Stimulated activated naive CD8-positive, alpha-beta T cell treated with anti-CD3 and anti-CD28 coated beads, Interleukin-15, amount 100 ng/mL, for 72 hours (primary cell): ENCODE measurements around the gene TLE1.

Source experiments
- ATAC-seq: fragments of 150-1000 bp; cut with Tn5 transposase; 2 replicates; pipeline ENCODE4 v1.10.0; 2021; ENCODE audit warnings: mild to moderate bottlenecking, moderate library complexity
- DNase-seq, 2 donors: peaks; one replicate each; pipeline ENCODE4 v3.0.0; 2021 to 2022
- H3K27ac Mint-ChIP-seq, 2 donors: one replicate each; pipeline ENCODE4 v1.8.0; 2022; ENCODE audit warnings: mild to moderate bottlenecking in 2 of 2, mixed read lengths in 2 of 2, moderate library complexity in 2 of 2
- H3K27me3 Mint-ChIP-seq: one replicate; pipeline ENCODE4 v1.8.0; 2022; ENCODE audit warnings: mixed read lengths
- H3K4me1 Mint-ChIP-seq: one replicate; pipeline ENCODE4 v1.8.0; 2022; ENCODE audit warnings: mild to moderate bottlenecking, mixed read lengths
- H3K4me3 Mint-ChIP-seq, 2 donors: one replicate each; pipeline ENCODE4 v1.8.0; 2022; ENCODE audit warnings: mild to moderate bottlenecking in 2 of 2, mixed read lengths in 2 of 2, moderate library complexity in 1 of 2
- H3K9me3 Mint-ChIP-seq, 2 donors: one replicate each; pipeline ENCODE4 v1.8.0; 2022; ENCODE audit warnings: mixed read lengths in 2 of 2

Gene TLE1

DNA sequence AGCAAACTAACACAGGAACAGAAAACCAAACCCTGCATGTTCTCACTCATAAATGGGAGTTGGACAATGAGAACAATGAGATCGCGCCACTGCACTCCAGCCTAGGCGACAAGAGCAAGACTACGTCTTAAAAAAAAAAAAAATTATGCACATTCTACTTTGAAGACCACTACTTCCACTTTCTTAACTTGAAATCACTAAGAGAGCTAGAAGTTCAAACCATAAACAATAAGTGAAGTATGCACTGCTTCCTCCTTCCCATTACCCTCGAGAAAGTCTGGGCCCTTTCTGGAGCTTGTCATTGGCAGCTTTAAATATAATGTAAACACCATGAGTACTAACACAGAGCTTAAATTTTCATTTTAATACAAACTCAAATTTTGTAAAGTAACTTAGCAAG is 94.9 kb downstream of the TLE1 start:
- H3K9me3 Mint-ChIP-seq: peaks cover 0 to 15% of the 10 kb centered on the region in 2 donors
- H3K4me1 Mint-ChIP-seq: peaks cover 18% of the 10 kb centered on the region
- no peak overlapping the region for H3K27ac Mint-ChIP-seq
- no peak overlapping the region for H3K4me3 Mint-ChIP-seq
- peaks cover 67% of the 10 kb centered on the region for H3K27me3 Mint-ChIP-seq
- ATAC-seq: no peak
- no peak for DNase-seq

DNA sequence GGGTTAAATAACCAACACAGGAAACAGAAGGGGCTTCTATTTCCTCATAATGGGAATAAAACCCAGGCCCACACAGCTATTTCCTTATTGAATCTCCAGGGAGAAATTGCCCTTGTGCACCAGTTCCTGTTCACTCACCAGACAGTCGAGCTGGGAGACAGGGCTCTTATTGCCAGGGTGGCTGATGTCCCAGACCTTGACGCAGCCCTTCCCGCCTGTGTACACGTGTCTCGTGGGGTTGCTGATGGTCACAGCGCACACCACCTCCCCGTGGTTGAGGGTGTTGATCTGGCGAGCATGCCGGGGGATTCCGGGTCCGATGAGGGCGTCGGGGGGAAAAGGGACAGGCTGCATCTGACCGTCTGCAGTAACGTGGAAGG is 96.5 kb downstream of the TLE1 start:
- Mint-ChIP-seq H3K4me3 (no peak overlapping the region), H3K27ac (no peak overlapping the region), H3K9me3 (peaks cover 0 to 15% of the 10 kb centered on the region in 2 donors), H3K27me3 (peaks cover 62% of the 10 kb centered on the region), H3K4me1 (peaks cover 22% of the 10 kb centered on the region)
- DNase-seq: no peak
- no peak for ATAC-seq

DNA sequence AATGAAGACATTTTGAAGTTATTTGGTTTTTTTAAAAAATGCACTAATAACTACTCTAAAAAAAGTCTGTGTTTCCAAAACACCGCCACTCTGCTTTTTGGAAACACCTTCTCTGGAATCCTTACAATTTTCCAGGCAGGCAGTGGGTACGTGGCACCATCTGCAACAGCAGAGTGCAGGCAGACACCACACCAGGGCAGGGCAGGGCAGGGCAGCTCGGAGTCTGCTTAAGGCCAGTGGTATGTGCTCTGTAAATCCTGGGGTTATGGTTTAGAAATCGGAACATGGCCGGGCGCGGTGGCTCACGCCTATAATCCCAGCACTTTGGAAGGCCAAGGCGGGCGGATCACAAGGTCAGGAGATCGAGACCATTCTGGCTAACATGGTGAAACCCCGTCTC is 97.6 kb downstream of the TLE1 start:
- Mint-ChIP-seq H3K27ac (no peak overlapping the region), H3K9me3 (peaks cover 0 to 15% of the 10 kb centered on the region in 2 donors), H3K4me3 (no peak overlapping the region), H3K27me3 (peaks cover 51% of the 10 kb centered on the region), H3K4me1 (peaks cover 14% of the 10 kb centered on the region)
- no peak for DNase-seq
- ATAC-seq: no peak

DNA sequence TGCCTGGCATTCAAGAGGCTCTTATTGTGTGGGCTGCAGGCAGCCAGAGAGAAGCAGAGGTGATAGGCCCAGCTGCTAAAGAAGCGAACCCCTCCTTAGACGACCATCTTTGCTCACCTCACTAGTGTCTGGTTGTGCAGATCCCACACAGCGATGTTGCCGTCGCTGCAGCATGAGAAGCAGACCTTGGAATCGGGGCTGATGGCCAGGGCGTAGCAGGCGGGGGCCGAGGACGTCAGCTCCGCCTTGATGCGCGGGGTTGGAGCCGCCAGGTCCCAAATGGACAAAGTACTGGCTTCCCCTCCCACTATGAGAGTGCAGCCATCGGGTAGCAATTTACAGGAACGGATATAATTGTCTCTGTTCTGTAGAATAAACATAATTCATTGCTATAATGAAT is 98.7 kb downstream of the TLE1 start:
- DNase-seq: no peak
- no peak overlapping the region for H3K27ac Mint-ChIP-seq

DNA sequence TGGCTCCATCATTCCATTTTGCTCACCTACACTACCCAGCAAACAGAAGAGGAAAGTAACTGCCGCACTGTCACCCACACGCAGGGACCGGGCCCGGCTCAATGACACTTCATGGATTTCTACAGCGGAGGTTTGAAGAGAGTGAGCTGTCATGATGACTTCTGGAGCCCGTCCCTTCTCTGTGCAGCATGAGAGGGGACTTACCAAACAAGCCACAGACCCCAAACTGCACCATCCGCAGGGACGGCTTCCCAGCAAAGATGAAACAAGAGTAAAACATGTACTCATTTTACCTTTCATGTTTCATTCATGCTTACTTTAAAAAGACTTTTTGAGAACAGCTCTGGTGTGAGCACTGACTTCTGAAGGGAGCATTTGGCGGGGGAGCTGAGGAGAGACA is 99.5 kb downstream of the TLE1 start:
- Mint-ChIP-seq H3K4me3 (no peak overlapping the region), H3K27ac (no peak overlapping the region), H3K9me3 (peaks cover 0 to 11% of the 10 kb centered on the region in 2 donors), H3K27me3 (peaks cover 36% of the 10 kb centered on the region), H3K4me1 (peaks cover 11% of the 10 kb centered on the region)
- ATAC-seq (peak; percentile 96), DNase-seq (peak in 1 of 2 donors; percentile 58)

More for the DNA sequence above, 98.7 kb downstream of the TLE1 start:
- ATAC-seq: no peak
- H3K4me1 Mint-ChIP-seq: peaks cover 11% of the 10 kb centered on the region
- H3K4me3 Mint-ChIP-seq: no peak overlapping the region
- H3K27me3 Mint-ChIP-seq: peaks cover 41% of the 10 kb centered on the region
- H3K9me3 Mint-ChIP-seq: peaks cover 0 to 15% of the 10 kb centered on the region in 2 donors

DNA sequence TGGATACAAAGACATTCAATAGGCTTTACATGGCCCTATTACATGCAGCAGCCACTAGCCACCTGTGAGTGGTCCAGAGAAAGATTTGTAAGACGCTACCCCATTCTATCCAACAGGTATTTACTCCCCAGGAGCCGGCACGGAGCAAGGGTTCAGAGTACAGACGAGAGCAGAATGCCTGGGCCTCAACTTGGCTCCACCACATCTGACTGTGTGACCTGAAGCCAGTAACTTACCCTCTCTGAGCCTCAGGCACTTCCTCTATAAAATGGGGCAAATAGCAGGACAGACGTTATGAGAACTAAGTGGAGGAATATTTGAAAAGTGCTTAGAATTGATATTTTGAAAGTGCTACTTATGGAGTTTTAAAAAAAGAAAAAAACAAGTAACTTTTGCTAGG is 100.0 kb downstream of the TLE1 start:
- Mint-ChIP-seq H3K4me1 (peaks cover 11% of the 10 kb centered on the region), H3K27me3 (peaks cover 31% of the 10 kb centered on the region), H3K27ac (no peak overlapping the region), H3K4me3 (no peak overlapping the region), H3K9me3 (peaks cover 0 to 7% of the 10 kb centered on the region in 2 donors)
- no peak for DNase-seq
- ATAC-seq: no peak

DNA sequence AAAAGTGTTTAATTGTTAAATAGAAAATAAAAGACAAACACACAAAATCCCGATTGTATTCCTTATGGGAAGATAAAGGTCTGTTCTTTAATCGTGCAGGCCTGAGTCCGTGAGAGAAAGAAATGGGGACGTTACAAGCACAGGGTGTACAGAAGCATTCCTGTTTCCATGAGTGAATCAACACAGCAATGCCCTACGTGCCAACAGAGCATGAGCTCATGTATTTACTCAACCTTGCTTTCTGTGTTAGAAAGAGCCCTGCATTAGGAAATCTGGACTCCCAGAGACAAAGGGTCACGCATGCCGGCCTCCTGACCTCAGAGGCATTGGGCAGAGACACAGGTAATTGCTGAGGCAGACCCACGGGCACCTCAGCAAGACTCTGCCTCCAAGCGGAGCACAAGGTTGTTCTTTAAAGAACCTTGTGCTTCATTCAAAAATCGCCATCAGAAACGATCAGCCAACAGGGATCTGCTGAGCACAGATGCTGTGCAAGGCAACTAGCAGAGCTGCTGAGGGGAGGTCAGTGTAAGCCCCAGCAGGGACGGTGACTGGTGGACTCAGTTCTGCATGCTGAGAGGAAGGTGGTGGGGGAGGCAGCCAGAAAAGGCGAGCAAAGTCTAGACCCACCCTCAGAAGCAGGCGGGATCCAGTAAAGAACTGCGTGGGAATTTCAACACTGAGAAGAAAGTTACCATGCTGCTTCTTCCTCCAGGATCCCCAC is 101.0 kb downstream of the TLE1 start:
- H3K27me3 Mint-ChIP-seq: peaks cover 21% of the 10 kb centered on the region

DNA sequence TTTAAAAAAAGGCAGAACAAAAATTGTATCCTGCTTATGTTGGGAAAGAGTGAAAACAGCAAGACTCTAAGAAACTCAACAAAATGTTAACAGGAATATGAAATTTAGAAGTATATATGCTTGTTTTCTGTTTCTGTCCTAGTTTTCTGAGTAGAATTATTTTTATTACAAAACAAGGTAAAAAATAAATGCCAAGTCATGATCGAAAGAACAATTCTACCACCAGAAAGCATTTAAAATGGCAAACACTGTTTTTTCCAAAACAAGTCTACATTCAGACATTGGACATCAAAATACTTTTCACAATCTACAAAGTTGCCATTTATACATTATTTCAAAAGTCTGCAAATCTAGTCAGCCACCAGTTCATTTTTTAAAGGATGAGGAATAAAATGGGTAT is 102.6 kb downstream of the TLE1 start:
- ATAC-seq: no peak
- Mint-ChIP-seq H3K27ac (no peak overlapping the region), H3K4me3 (no peak overlapping the region), H3K9me3 (no peaks in the 10 kb centered on the region), H3K27me3 (peaks cover 14% of the 10 kb centered on the region), H3K4me1 (peaks cover 11% of the 10 kb centered on the region)
- no peak for DNase-seq

More for the DNA sequence above, 101.0 kb downstream of the TLE1 start:
- no peak overlapping the region for H3K27ac Mint-ChIP-seq
- ATAC-seq: no peak
- no peak overlapping the region for H3K4me3 Mint-ChIP-seq
- H3K4me1 Mint-ChIP-seq: peaks cover 11% of the 10 kb centered on the region
- DNase-seq: no peak
- no peaks in the 10 kb centered on the region for H3K9me3 Mint-ChIP-seq

DNA sequence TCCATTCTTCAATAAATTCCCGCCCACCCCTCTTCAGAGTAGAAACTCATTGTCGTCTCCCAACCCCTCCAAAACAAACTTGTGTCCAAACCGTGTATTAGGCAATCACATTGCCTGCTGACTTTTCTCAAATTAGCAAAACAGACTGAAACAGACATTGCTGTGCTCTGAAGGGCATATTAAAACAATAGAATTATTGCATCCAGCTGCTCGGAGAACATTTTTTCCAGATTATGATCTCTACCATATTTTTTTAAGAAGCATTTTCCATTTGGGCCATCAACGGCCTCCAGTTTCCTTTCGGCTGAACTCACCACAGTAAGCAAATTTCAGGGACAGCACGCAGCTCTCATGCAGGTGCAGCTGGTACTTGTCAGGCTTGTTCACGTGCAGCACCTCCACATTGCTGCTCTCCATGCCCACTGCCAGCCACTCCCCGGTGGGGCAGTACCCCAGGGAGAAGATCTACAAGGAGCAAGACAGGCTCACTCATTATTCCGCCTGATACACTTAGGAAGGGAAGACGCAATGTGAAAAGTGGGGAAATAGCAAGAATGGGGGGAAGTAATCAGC is 104.1 kb downstream of the TLE1 start:
- ATAC-seq (no peak), DNase-seq (no peak)
- Mint-ChIP-seq H3K9me3 (no peaks in the 10 kb centered on the region), H3K4me1 (peaks cover 11% of the 10 kb centered on the region), H3K27me3 (peaks cover 14% of the 10 kb centered on the region), H3K4me3 (no peak overlapping the region), H3K27ac (no peak overlapping the region)

DNA sequence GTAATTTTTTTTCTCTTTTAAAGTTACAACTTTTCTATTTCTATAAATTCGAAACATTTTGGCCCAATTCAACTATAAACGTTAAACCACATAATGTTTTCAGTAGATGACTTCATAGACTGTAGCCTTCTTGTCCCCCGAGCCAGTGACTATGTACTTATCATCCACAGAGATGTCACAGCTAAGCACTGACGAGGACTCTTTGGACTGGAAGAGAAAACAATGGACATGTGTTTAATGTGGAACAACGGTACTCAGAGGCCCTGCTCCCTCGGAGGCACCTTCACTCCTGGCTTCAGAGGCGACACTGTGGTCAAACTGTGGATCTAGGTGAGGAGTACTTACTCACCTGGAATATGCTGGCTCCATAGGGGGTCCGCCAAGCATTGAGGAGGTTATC is 105.2 kb downstream of the TLE1 start:
- H3K4me3 Mint-ChIP-seq: no peak overlapping the region
- no peak for ATAC-seq

DNA sequence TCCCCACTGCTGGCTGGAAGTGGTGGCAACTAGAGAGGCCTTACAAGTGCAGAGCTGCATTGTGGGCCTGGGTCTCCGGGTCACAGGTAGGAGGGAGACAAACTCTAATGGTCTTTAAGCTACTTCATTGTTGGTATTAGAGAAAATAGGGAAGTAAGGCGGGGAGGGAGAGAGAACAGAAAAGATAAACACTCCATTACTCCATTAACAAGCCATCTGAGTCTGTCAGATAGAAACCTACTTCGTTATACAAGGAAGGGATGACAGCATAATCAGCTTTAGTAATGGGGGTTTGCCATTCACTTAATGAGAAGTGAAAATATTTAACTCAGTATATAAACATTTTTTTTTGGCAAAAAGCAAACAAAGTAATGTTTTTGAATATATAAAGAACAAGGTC is 107.4 kb downstream of the TLE1 start:
- no peak overlapping the region for H3K4me3 Mint-ChIP-seq
- H3K27ac Mint-ChIP-seq: no peak overlapping the region
- ATAC-seq (no peak), DNase-seq (no peak)
- no peaks in the 10 kb centered on the region for H3K27me3 Mint-ChIP-seq
- H3K4me1 Mint-ChIP-seq: no peaks in the 10 kb centered on the region
- H3K9me3 Mint-ChIP-seq: no peaks in the 10 kb centered on the region

More for the DNA sequence above, 105.2 kb downstream of the TLE1 start:
- no peaks in the 10 kb centered on the region for H3K9me3 Mint-ChIP-seq
- no peak for DNase-seq
- H3K27me3 Mint-ChIP-seq: peaks cover 4% of the 10 kb centered on the region
- H3K4me1 Mint-ChIP-seq: peaks cover under 1% of the 10 kb centered on the region
- H3K27ac Mint-ChIP-seq: no peak overlapping the region

DNA sequence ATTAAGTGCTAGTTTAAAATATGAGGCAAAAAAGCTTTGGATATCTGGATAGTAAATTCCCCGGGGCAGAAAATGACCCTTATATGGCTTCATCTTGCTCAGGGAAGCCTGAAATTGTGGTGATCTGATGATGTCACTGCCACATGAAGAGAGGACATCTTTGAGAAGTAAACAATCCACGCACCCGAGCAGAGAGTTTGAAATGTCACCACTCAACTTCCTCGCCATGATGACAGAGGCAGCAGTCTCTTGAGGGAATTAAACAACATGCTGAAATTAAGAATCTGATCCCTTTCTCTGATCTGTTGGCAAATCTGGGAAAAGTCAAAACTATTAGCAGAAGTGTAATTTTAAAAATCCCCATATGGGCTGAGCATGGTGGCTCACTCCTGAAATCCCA is 110.0 kb downstream of the TLE1 start:
- no peaks in the 10 kb centered on the region for H3K4me1 Mint-ChIP-seq
- no peaks in the 10 kb centered on the region for H3K9me3 Mint-ChIP-seq
- no peaks in the 10 kb centered on the region for H3K27me3 Mint-ChIP-seq
- H3K27ac Mint-ChIP-seq: no peak overlapping the region
- DNase-seq (no peak), ATAC-seq (no peak)
- no peak overlapping the region for H3K4me3 Mint-ChIP-seq

DNA sequence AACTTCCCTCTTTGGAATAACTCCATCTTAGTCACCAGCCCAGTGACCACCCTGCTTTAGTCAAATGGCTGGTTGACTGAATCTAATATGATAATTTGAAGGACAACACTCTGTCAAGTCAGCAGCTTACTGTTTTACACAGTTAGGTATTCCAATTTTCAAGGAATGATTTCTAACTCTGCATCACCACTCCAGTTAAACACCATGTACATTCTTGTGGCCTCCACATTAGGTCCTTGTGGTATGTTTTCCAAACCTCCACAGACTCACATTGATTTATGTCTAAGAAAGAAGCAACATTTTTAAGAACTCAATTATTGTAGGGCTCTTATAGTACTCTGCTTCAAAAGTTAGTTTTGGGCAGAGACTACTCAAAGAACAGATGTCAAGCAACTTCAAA is 110.7 kb downstream of the TLE1 start:
- Mint-ChIP-seq H3K27ac (no peak overlapping the region), H3K4me1 (no peaks in the 10 kb centered on the region), H3K9me3 (no peaks in the 10 kb centered on the region), H3K4me3 (no peak overlapping the region), H3K27me3 (no peaks in the 10 kb centered on the region)
- DNase-seq: no peak
- no peak for ATAC-seq

DNA sequence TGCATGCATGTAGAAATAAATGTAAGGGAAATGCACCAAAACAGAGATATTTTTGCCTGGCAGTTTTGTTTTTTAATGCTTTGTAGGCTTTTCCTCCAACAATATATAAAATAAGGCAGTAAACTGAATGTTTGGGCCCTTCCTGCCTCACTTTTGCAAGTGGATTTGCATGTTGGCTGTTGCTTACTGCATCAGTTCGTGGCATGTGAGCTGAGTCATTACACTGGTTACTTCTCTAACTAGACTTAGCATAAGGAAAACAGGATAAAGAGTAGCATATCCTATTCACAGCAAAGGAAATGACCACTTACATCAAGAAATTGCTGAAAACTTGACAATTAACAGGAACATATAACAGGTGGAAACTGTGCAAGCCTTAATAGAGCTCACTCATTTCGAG is 113.4 kb downstream of the TLE1 start:
- Mint-ChIP-seq H3K4me3 (no peak overlapping the region), H3K4me1 (no peaks in the 10 kb centered on the region), H3K27me3 (no peaks in the 10 kb centered on the region), H3K9me3 (no peaks in the 10 kb centered on the region), H3K27ac (no peak overlapping the region)
- DNase-seq (no peak), ATAC-seq (no peak)

DNA sequence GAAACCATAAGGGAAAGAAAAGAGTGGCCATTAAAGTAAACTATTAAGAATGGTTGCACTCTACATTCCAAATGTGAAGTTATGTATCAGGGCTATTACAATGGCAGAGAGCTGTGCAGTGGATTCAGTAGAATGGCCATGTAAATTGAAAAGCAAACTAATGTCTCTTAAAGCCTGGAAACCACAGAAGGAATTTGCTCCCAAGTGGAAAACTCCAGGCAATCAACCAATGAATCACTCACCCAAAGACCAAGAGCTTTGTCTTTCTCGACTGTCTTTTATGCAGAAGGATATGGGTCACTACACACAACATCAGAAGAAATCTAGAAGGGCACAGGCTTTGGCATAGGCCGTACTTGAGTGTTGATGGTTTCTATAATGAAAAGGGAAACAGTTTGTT is 114.9 kb downstream of the TLE1 start:
- Mint-ChIP-seq H3K4me3 (no peak overlapping the region), H3K4me1 (no peaks in the 10 kb centered on the region), H3K27ac (no peak overlapping the region), H3K9me3 (no peaks in the 10 kb centered on the region), H3K27me3 (no peaks in the 10 kb centered on the region)
- DNase-seq (no peak), ATAC-seq (no peak)

DNA sequence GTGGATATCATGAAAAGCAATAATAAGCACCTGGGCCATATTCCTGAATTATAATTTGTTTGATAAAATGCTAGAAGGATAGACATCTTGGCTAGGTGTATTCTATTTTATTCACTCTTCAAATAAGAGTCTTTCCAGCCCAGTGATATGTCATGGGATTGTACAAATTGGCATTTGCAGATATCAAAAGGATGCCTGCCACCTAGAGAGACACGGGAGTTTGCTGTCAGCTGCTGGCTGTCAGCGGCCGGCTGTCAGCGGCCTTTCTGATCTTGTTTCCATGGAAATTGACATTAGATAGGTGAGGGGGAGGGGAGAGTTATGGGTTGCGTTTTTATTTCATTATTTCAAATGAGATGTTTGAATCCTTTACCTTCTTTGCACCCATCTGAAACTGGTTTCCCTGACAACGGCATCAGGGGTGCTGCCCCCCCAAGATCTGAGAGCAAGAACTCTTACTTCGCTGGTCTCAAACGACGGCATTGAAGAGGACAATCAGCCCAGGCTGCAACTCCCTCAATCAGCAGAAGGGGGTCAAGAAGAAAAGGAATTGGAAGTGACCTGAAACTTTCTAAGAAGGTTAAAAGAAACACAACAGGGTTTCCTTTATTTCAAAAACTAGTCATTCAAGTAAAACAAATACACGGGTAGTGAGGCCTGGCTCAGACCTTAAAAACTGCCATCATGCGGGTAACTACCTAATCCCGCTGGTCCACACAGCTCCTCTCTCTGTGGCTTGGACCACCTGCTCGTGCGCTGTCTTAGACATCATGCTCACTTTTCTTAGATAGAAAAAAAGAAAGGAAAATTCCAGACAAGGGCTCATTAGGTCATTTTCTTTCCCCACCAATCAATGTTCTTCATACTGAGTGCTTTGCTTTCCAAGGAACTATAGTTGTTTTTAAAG is 115.7 kb downstream of the TLE1 start:
- Mint-ChIP-seq H3K4me1 (no peaks in the 10 kb centered on the region), H3K4me3 (no peak overlapping the region), H3K27ac (no peak overlapping the region), H3K9me3 (no peaks in the 10 kb centered on the region), H3K27me3 (no peaks in the 10 kb centered on the region)
- no peak for ATAC-seq
- DNase-seq: no peak
